Lower lobe of right lung (tissue), 2 donors: Measurements from ENCODE around the gene GMDS. TPM values are rescaled to one million over a fixed set of nuclear protein-coding genes. Genes with fewer than 3 reads are reported as not detected.
A peak's percentile ranks its signal among the peaks of the same experiment; 100 is the strongest.

Experiments
- ATAC-seq, 2 donors: fragments of 200-7000 bp; cut with Tn5 transposase; one replicate each; pipeline ENCODE4 v1.9.1; 2020 to 2022; ENCODE audit warnings: mild to moderate bottlenecking in 2 of 2, moderate library complexity in 2 of 2
- DNase-seq: peaks from one replicate; pipeline ENCODE4 v3.0.0-alpha.2; 2020
- H3K27ac ChIP-seq: fragments of 200-600 bp; one replicate; pipeline ENCODE4 v1.8.0; 2022
- H3K27me3 ChIP-seq: fragments of 200-600 bp; one replicate; pipeline ENCODE4 v1.8.0; 2022; ENCODE audit warnings: low read depth
- H3K36me3 ChIP-seq: fragments of 200-600 bp; one replicate; pipeline ENCODE4 v1.8.0; 2022; ENCODE audit warnings: mild to moderate bottlenecking
- H3K4me1 ChIP-seq: fragments of 200-600 bp; one replicate; pipeline ENCODE4 v1.8.0; 2022
- H3K4me3 ChIP-seq: fragments of 200-600 bp; one replicate; pipeline ENCODE4 v1.8.0; 2022; ENCODE audit warnings: mild to moderate bottlenecking
- H3K9me3 ChIP-seq: fragments of 200-600 bp; one replicate; pipeline ENCODE4 v1.8.0; 2022
- intact Hi-C: fragments of 100-400 bp; cut with DNase I; formaldehyde crosslinking; loops from one replicate; pipeline ENCODE4 v1.11.0; 2022
- total RNA-seq: library from RNA; stranded (reverse); fragmentation: NEBNext Ultra II Directional; extraction: Animal tissue kit (Norgen Biotek cat#: 25700); gene quantifications from one replicate; pipeline ENCODE4 v1.2.1, GENCODE V29; 2021
- TF ChIP-seq, protein P1 (sequence below): fragments of 200-600 bp; IDR thresholded peaks from one replicate; pipeline ENCODE4 v1.8.0; 2022; ENCODE audit warnings: antibody characterized with exemption, mild to moderate bottlenecking
- donor health status: DM: no; HTN: yes; CAD: no; lungs with severe emphysema.

The GMDS gene
- total RNA-seq, 1 donor from 2014 or later = 12.7 TPM

DNA sequence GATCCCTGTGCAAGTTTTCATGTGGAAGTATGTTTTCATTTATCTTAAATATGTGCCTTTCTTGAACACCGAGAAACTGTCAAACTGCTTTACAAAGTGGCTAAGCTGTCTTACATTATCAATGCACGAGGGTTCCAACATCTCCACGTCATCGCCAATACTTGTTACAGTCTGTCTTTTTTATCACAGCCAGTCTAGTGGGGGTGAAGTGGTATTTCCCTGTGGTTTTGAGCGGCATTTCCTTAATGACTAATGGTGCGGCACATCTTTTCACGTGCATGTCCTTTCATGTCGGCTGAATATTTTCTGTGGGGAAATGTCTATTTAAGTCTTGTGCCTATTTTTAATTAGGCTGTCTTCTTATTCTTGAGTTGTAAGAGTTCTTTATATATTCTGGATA, 355.3 kb downstream of the GMDS start:
- ATAC-seq = no peak
- Histone ChIP-seq H3K4me1 (no peaks in the 10 kb centered on the region), H3K36me3 (no peaks in the 10 kb centered on the region), H3K27ac (no peak overlapping the region), H3K27me3 (no peaks in the 10 kb centered on the region), H3K4me3 (no peak overlapping the region), H3K9me3 (no peaks in the 10 kb centered on the region)
- DNase-seq = no peak
- intact Hi-C loops = no loop called here
- TF ChIP-seq, protein P1, sequence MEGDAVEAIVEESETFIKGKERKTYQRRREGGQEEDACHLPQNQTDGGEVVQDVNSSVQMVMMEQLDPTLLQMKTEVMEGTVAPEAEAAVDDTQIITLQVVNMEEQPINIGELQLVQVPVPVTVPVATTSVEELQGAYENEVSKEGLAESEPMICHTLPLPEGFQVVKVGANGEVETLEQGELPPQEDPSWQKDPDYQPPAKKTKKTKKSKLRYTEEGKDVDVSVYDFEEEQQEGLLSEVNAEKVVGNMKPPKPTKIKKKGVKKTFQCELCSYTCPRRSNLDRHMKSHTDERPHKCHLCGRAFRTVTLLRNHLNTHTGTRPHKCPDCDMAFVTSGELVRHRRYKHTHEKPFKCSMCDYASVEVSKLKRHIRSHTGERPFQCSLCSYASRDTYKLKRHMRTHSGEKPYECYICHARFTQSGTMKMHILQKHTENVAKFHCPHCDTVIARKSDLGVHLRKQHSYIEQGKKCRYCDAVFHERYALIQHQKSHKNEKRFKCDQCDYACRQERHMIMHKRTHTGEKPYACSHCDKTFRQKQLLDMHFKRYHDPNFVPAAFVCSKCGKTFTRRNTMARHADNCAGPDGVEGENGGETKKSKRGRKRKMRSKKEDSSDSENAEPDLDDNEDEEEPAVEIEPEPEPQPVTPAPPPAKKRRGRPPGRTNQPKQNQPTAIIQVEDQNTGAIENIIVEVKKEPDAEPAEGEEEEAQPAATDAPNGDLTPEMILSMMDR = no peak

DNA sequence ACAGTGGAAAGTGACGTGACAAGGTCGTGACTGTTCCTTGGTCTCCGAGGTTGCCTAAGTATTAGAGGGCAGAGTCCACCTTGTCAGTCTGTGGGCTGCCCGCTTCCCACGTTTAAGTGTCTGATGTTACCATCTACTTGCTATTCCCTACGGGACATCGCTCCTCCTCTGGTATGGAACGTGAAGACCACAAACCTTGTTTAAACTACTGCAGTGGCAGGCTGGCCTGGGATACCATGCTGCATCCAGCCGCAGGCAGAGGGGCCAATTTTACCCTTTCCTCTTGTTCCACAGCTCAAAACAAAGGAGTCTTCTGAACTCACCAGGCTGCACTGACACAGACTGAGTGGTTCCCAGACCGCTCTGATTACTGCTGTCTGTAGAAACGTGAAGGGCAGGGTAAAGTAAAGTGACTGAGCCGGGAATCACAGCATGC, 359.8 kb downstream of the GMDS start:
- Histone ChIP-seq H3K27me3 (no peaks in the 10 kb centered on the region), H3K27ac (no peak overlapping the region), H3K4me1 (no peaks in the 10 kb centered on the region), H3K4me3 (no peak overlapping the region), H3K9me3 (no peaks in the 10 kb centered on the region), H3K36me3 (no peaks in the 10 kb centered on the region)
- intact Hi-C loops = no loop called here
- TF ChIP-seq, protein P1 = no peak
- ATAC-seq (no peak), DNase-seq (no peak)

DNA sequence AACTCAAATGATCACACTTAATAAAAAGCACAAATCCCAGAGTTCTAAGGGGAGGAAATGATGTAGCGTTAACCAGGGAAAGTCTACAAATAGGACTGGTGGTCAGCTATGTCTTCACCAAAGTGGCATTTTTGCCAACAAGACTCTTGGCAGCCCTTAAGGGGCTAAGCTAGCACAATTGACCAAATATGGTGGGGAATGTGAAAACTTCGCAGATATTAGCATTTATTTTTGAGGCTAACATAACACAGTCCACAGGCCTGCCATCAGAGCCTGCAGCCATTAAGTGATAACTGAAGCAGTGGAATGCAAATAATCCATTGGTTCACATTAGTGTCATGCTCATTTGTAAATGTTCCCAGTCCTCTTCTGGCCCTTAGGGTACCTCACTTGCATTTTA, 361.1 kb downstream of the GMDS start:
- no peaks in the 10 kb centered on the region for H3K27me3 ChIP-seq
- ATAC-seq = no peak
- intact Hi-C loops = no loop called here
- DNase-seq = no peak
- H3K4me3 ChIP-seq = no peak overlapping the region
- TF ChIP-seq, protein P1 = no peak
- H3K4me1 ChIP-seq = no peaks in the 10 kb centered on the region
- H3K27ac ChIP-seq = no peak overlapping the region
- H3K9me3 ChIP-seq = no peaks in the 10 kb centered on the region
- H3K36me3 ChIP-seq = no peaks in the 10 kb centered on the region

DNA sequence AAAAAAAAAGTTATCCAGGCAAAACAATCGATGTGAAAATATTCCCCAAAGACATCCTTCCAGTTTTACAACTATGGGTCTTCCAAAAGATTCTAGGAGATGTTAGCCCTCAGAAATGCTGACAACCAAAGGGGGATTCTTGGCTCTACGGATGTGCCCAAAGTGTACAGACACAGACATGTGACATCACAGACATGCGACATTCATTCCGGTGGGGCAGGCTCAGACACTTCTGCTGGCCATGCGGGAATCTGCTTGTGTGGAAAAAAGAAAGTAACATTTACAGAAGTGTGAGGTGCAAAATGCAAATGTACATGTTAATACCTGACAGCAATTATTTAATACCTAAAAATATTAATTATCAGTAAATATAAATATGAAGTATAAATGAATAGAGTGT, 367.1 kb downstream of the GMDS start:
- Histone ChIP-seq H3K4me3 (no peak overlapping the region), H3K27me3 (no peaks in the 10 kb centered on the region), H3K4me1 (no peaks in the 10 kb centered on the region), H3K36me3 (no peaks in the 10 kb centered on the region), H3K9me3 (no peaks in the 10 kb centered on the region), H3K27ac (no peak overlapping the region)
- TF ChIP-seq, protein P1 = no peak
- intact Hi-C loops = no loop called here
- DNase-seq (no peak), ATAC-seq (no peak)

DNA sequence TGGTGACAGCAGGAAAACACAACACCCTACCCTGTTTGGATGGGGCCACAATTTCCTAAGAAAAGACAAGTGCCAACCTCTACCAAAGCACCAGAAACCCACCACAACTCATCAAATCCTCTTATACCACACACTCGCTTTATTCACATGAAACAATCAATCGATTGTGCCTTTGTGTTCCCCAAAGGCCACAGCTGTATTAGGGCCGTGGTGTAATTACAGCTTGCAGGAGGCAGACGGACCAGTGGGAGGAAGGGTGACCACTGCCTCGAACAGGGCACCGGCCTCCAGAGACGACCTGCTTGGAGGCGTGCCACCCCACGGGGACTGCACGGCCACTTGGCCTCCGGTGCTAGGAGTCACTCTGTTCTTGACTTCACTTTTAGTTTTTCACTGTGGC, 371.6 kb downstream of the GMDS start:
- Histone ChIP-seq H3K27ac (no peak overlapping the region), H3K4me1 (peaks cover 6% of the 10 kb centered on the region), H3K36me3 (no peaks in the 10 kb centered on the region), H3K27me3 (no peaks in the 10 kb centered on the region), H3K9me3 (no peaks in the 10 kb centered on the region), H3K4me3 (no peak overlapping the region)
- DNase-seq (no peak), ATAC-seq (no peak)
- intact Hi-C loops = no loop called here
- TF ChIP-seq, protein P1 = no peak

DNA sequence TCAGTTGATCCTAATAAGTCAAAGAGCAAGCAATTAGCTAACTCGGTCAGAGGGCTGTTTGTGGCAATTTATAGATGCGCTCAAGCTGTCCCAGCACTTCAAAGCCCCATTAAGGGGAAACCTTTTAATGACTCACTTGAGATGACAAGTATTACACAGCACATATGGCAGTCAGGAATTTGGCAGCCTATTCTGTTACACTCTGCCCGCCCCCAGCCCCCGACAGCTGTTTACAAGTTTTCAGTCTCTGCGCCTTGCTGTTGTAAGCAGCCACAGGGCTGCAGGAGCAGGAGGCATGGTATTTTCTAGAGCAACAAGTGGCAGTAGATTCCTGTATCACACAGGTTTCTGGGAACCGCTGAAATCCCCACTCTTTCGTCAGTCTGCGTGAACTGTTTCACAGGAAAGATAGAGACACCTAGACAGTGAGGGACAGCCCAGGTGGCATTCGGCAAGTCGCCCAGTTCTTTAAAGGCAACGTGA, 372.7 kb downstream of the GMDS start:
- Histone ChIP-seq H3K27me3 (no peaks in the 10 kb centered on the region), H3K4me1 (peaks cover 6% of the 10 kb centered on the region), H3K4me3 (no peak overlapping the region), H3K27ac (no peak overlapping the region), H3K9me3 (no peaks in the 10 kb centered on the region), H3K36me3 (no peaks in the 10 kb centered on the region)
- DNase-seq (no peak), ATAC-seq (peak in 1 of 2 donors; percentile 48)
- intact Hi-C loops = no loop called here
- TF ChIP-seq, protein P1 = no peak
